ENCODE results near the gene ARG2. TPM values are rescaled to one million over a fixed set of nuclear protein-coding genes. Genes with fewer than 3 reads are reported as not detected.

ARG2 gene
- total RNA-seq, 1 experiment from 2014 or later, result 35.2 TPM

- no peak overlapping the region for H2BK5ac ChIP-seq (ENCODE audit: insufficient read length, low read length)
- peaks cover 5 to 33% (median 11%) of the 10 kb centered on the region in 3 experiments; a peak in 5 of 7 replicates for H3K36me3 Mint-ChIP-seq (ENCODE audit: insufficient read depth in 1 of 3, low read depth in 3 of 3)
These were observed 47.8 kb upstream of the ARG2 start for GRCh38 chr14:67571991-67572323.

More at GRCh38 chr14:67571991-67572323, 47.8 kb upstream of the ARG2 start:
- Histone ChIP-seq H2BK15ac (ENCODE audit: low read depth, low read length) (no peak overlapping the region), H3K9ac (ENCODE audit: extremely low read depth, insufficient read length, low read length) (no peak overlapping the region), H4K5ac (ENCODE audit: insufficient read length, low read depth, low read length) (no peak overlapping the region), H3K27ac (ENCODE audit: insufficient read length, low read depth, low read length) (no peak overlapping the region), H2AFZ (ENCODE audit: low read length) (no peak overlapping the region), H3K18ac (ENCODE audit: insufficient read length, low read depth, low read length) (no peak overlapping the region), H3K4me1 (ENCODE audit: insufficient read depth, low read length) (no peaks in the 10 kb centered on the region), H4K91ac (ENCODE audit: insufficient read length, low read depth, low read length) (no peak overlapping the region), H2AK5ac (ENCODE audit: insufficient read length, low read length) (no peak overlapping the region), H3K23me2 (ENCODE audit: insufficient read length, low read depth, low read length, poor library complexity, severe bottlenecking) (no peaks in the 10 kb centered on the region), H4K8ac (replicated peaks; ENCODE audit: insufficient read length, low read depth, low read length) (no peak overlapping the region), H3K23ac (ENCODE audit: insufficient read length, low read depth, low read length) (no peak overlapping the region), H3K79me1 (ENCODE audit: insufficient read depth, low read depth, low read length, poor library complexity, severe bottlenecking) (no peaks in the 10 kb centered on the region), H2BK20ac (ENCODE audit: low read depth, low read length, poor library complexity, severe bottlenecking) (no peak overlapping the region), H3K4ac (ENCODE audit: low read depth, low read length) (no peak overlapping the region), H3T11ph (ENCODE audit: low read length) (no peak overlapping the region), H3K4me2 (ENCODE audit: insufficient read depth, insufficient read length, low read length) (no peak overlapping the region), H4K20me1 (ENCODE audit: control insufficient read depth, insufficient read depth, insufficient read length) (no peaks in the 10 kb centered on the region), H3K56ac (ENCODE audit: insufficient read length, low read depth, low read length) (no peak overlapping the region), H3K79me2 (ENCODE audit: insufficient read depth, low read length) (no peaks in the 10 kb centered on the region), H2BK12ac (ENCODE audit: insufficient read length, low read depth, low read length) (no peak overlapping the region), H3K9me3 (ENCODE audit: control insufficient read depth, low read depth, low read length) (no peaks in the 10 kb centered on the region), H2BK120ac (ENCODE audit: low read depth, low read length, poor library complexity, severe bottlenecking) (no peak overlapping the region), H3K27me3 (ENCODE audit: insufficient read depth, low read length) (no peaks in the 10 kb centered on the region), H3K14ac (ENCODE audit: insufficient read depth, low read length) (no peak overlapping the region)
- Mint-ChIP-seq H3K9me3 (no peaks in the 10 kb centered on the region), H3K27me3 (ENCODE audit: low read depth) (no peaks in the 10 kb centered on the region), H3K27ac (no peak overlapping the region), H3K4me3 (no peak overlapping the region), H3K4me1 (peaks cover 9 to 13% of the 10 kb centered on the region in 2 experiments)
- no CpG with 5 or more reads among the region's 19 CpGs for WGBS (ENCODE audit: extremely low coverage, insufficient read length, low lambda C conversion rate)
- DNase-seq, result no peak
- TF ChIP-seq CTCF (conservative IDR thresholded peaks at IDR 0.05), result no peak
